ENCODE results near the gene CREB5. TPM values are rescaled to one million over a fixed set of nuclear protein-coding genes. Genes with fewer than 3 reads are reported as not detected.

Gene CREB5
- total RNA-seq, 1 experiment from 2014 or later = 2.1 TPM

DNA sequence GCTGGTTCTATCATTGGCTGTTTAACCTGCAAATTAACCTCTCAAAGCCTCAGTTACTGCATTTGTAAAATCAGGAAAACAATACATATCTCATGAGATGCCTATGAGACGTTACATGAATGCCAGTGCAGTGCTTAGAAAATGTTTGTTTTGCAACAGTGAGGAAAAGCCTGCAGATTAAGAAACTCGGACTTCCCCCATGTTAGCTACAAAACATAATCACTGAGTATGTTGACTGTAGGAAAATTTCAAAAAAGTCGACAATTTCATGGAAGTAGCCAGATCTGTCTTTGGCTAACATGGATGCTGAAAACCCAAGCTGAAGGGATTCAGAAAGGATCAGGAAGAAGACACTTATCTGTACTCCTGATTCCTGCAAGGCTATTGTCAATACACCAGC lies 424.4 kb downstream of the CREB5 start:
- Histone ChIP-seq H3K27ac (no peak overlapping the region), H3K36me3 (ENCODE audit: low read depth) (no peaks in the 10 kb centered on the region), H3K9me3 (ENCODE audit: insufficient read depth, low read depth) (0 out of 2 replicates have a peak, but pooled peaks cover 3% of the 10 kb centered on the region), H3K4me2 (no peak overlapping the region), H4K20me1 (ENCODE audit: insufficient read depth) (no peaks in the 10 kb centered on the region), H2AFZ (no peak overlapping the region), H3K4me1 (replicated peaks; ENCODE audit: insufficient read depth) (peaks cover 6% of the 10 kb centered on the region; the same call in 1 of the 2 replicates), H3F3A (ENCODE audit: insufficient read depth, low read depth) (no peaks in the 10 kb centered on the region), H3K27me3 (ENCODE audit: insufficient read depth, low read depth) (no peaks in the 10 kb centered on the region), H3K9me2 (ENCODE audit: insufficient read depth) (no peaks in the 10 kb centered on the region), H3K79me2 (ENCODE audit: low read depth) (no peaks in the 10 kb centered on the region), H3K4me3 (no peak overlapping the region)
- TF ChIP-seq, protein P1, sequence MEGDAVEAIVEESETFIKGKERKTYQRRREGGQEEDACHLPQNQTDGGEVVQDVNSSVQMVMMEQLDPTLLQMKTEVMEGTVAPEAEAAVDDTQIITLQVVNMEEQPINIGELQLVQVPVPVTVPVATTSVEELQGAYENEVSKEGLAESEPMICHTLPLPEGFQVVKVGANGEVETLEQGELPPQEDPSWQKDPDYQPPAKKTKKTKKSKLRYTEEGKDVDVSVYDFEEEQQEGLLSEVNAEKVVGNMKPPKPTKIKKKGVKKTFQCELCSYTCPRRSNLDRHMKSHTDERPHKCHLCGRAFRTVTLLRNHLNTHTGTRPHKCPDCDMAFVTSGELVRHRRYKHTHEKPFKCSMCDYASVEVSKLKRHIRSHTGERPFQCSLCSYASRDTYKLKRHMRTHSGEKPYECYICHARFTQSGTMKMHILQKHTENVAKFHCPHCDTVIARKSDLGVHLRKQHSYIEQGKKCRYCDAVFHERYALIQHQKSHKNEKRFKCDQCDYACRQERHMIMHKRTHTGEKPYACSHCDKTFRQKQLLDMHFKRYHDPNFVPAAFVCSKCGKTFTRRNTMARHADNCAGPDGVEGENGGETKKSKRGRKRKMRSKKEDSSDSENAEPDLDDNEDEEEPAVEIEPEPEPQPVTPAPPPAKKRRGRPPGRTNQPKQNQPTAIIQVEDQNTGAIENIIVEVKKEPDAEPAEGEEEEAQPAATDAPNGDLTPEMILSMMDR (conservative IDR thresholded peaks at IDR 0.05) = no peak
- TF ChIP-seq EZH2 (IDR thresholded peaks at IDR 0.05; ENCODE audit: low read depth) = no peak
- BruUV-seq (replicated peaks) = no TSS peak
- DNase-seq = no peak
- CTCF ChIA-PET = no interaction called here
- intact Hi-C loops (cut with micrococcal nuclease; ENCODE audit: unreplicated experiment) = no loop called here
- POLR2A ChIA-PET (ENCODE audit: unreplicated experiment) = no interaction called here

DNA sequence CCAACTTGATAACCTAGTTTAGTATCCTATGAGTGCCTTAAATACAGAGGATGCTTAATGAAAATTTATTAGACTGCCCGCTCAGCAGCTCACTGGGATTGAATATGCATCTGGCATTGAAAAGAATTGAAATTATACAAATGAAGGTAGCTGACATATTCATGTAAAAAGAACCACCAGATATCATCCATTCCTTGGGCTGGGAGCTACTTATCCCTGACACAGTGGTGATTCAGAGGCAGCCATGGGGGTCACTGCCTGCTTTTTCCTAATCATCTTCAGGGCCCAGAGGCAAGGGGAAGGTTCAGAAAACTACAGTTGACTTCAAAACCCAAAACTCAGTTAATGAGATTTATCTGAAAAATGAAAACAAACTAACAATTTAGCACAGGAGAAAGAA lies 424.9 kb downstream of the CREB5 start:
- no TSS peak for BruUV-seq (replicated peaks)

DNA sequence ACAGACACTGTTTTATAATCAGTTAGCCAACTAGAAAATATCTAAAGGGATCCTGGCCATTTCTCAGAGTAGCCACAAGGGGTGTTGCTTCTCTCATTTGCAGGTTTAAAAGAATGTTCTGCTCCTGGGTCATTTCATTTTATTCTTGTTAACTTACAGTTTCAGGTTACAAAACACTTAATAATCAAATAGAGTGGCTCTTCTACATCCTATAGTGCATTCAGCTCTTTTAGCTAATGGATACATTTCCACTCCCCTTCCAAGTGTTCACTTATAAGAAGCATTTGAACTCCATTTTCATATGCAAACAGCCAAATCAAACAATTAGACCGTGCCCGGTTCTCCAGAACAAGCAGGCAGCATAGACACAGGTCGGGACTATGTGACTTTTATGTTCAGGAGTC lies 428.3 kb downstream of the CREB5 start:
- ChIA-PET CTCF (no interaction called here), POLR2A (ENCODE audit: unreplicated experiment) (no interaction called here)
- H3K4me2 ChIP-seq = no peak overlapping the region
- H2AFZ ChIP-seq = no peak overlapping the region
- TF ChIP-seq, protein P1 (conservative IDR thresholded peaks at IDR 0.05) = peak; percentile 72
- no peak for TF ChIP-seq EZH2 (IDR thresholded peaks at IDR 0.05; ENCODE audit: low read depth)
- no peaks in the 10 kb centered on the region for H3K79me2 ChIP-seq (ENCODE audit: low read depth)
- no peak overlapping the region for H3K27ac ChIP-seq
- H3F3A ChIP-seq (ENCODE audit: insufficient read depth, low read depth) = no peaks in the 10 kb centered on the region
- H3K4me3 ChIP-seq = no peak overlapping the region
- no peaks in the 10 kb centered on the region for H3K9me2 ChIP-seq (ENCODE audit: insufficient read depth)
- DNase-seq = no peak
- peaks cover 6% of the 10 kb centered on the region; the same call in 1 of the 2 replicates for H3K4me1 ChIP-seq (replicated peaks; ENCODE audit: insufficient read depth)
- intact Hi-C loops (cut with micrococcal nuclease; ENCODE audit: unreplicated experiment) = no loop called here
- no TSS peak for BruUV-seq (replicated peaks)
- no peaks in the 10 kb centered on the region for H3K9me3 ChIP-seq (ENCODE audit: insufficient read depth, low read depth)
- H3K36me3 ChIP-seq (ENCODE audit: low read depth) = no peaks in the 10 kb centered on the region
- H4K20me1 ChIP-seq (ENCODE audit: insufficient read depth) = no peaks in the 10 kb centered on the region
- no peaks in the 10 kb centered on the region for H3K27me3 ChIP-seq (ENCODE audit: insufficient read depth, low read depth)

More for the DNA sequence above, 424.9 kb downstream of the CREB5 start:
- intact Hi-C loops (cut with micrococcal nuclease; ENCODE audit: unreplicated experiment) = no loop called here
- H3K27ac ChIP-seq = no peak overlapping the region
- H4K20me1 ChIP-seq (ENCODE audit: insufficient read depth) = no peaks in the 10 kb centered on the region
- H3K27me3 ChIP-seq (ENCODE audit: insufficient read depth, low read depth) = no peaks in the 10 kb centered on the region
- H3K9me3 ChIP-seq (ENCODE audit: insufficient read depth, low read depth) = 0 out of 2 replicates have a peak, but pooled peaks cover 3% of the 10 kb centered on the region
- no peak for DNase-seq
- H3K4me2 ChIP-seq = no peak overlapping the region
- H3K4me3 ChIP-seq = no peak overlapping the region
- H3F3A ChIP-seq (ENCODE audit: insufficient read depth, low read depth) = no peaks in the 10 kb centered on the region
- no peak overlapping the region for H2AFZ ChIP-seq
- ChIA-PET CTCF (no interaction called here), POLR2A (ENCODE audit: unreplicated experiment) (no interaction called here)
- TF ChIP-seq, protein P1 (conservative IDR thresholded peaks at IDR 0.05) = no peak
- no peak for TF ChIP-seq EZH2 (IDR thresholded peaks at IDR 0.05; ENCODE audit: low read depth)
- no peaks in the 10 kb centered on the region for H3K36me3 ChIP-seq (ENCODE audit: low read depth)
- peaks cover 6% of the 10 kb centered on the region; the same call in 1 of the 2 replicates for H3K4me1 ChIP-seq (replicated peaks; ENCODE audit: insufficient read depth)
- no peaks in the 10 kb centered on the region for H3K9me2 ChIP-seq (ENCODE audit: insufficient read depth)
- no peaks in the 10 kb centered on the region for H3K79me2 ChIP-seq (ENCODE audit: low read depth)
